SK-N-SH (cell line): ENCODE measurements around the gene SON. TPM values are rescaled to one million over a fixed set of nuclear protein-coding genes. Genes with fewer than 3 reads are reported as not detected.

Experiments used
- CTCF ChIA-PET: fragments of 300-600, 350-600 bp; formaldehyde crosslinking; extraction: SDS; loops from one replicate; lab custom pipeline; 2021; lab: Yijun Ruan, JAX
- POLR2A ChIA-PET: fragments of 350-600 bp; sonication (Branson Sonifier 250); formaldehyde crosslinking; extraction: SDS; loops from one replicate; lab custom pipeline; 2020; ENCODE audit warnings: antibody characterized with exemption, inconsistent platforms; lab: Yijun Ruan, JAX
- DNase-seq: peaks from one replicate; pipeline ENCODE4 v3.0.0; 2012
- H2AFZ ChIP-seq: fragments of 200-600 bp; sonication (generic); 2 replicates; pipeline ENCODE4 v1.8.1; 2016; ENCODE audit warnings: antibody characterized with exemption, mild to moderate bottlenecking, low read depth
- H3F3A ChIP-seq: fragments of 200-600 bp; sonication (generic); replicated peaks from 2 replicates; pipeline ENCODE3; 2016; ENCODE audit warnings: antibody characterized with exemption, mild to moderate bottlenecking; ENCODE audit not compliant: insufficient read depth
- H3K27ac ChIP-seq, 2 experiments: fragments of 200-500 bp in 1 of 2; fragments of 200-600 bp in 1 of 2; sonication (Bioruptor generic) in 1 of 2; sonication (generic), shearing (Covaris generic) in 1 of 2; 2 replicates each; pipeline versions ENCODE4 v1.5.1 to v1.6.1; 2014 to 2016; ENCODE audit warnings: low read depth in 2 of 2, inconsistent platforms in 1 of 2, low read length in 1 of 2, mild to moderate bottlenecking in 1 of 2, mixed read lengths in 1 of 2
- H3K27me3 ChIP-seq: fragments of 200-600 bp; sonication (generic), shearing (Covaris generic); 2 replicates; pipeline ENCODE4 v1.6.1; 2016; ENCODE audit warnings: mixed run types; ENCODE audit not compliant: insufficient read depth
- H3K36me3 ChIP-seq, 2 experiments: fragments of 200-500 bp in 1 of 2; fragments of 200-600 bp in 1 of 2; sonication (Bioruptor generic) in 1 of 2; sonication (generic) in 1 of 2; replicated peaks in 1 of 2; 2 replicates each; pipeline versions ENCODE3 to v1.5.1; 2014 to 2016; ENCODE audit warnings: low read length in 1 of 2, mild to moderate bottlenecking in 1 of 2; ENCODE audit not compliant: insufficient read depth in 2 of 2, control insufficient read depth in 1 of 2
- H3K4me1 ChIP-seq, 2 experiments: fragments of 200-500 bp in 1 of 2; fragments of 200-600 bp in 1 of 2; sonication (Bioruptor generic) in 1 of 2; sonication (generic), shearing (Covaris generic) in 1 of 2; 2 replicates each; pipeline versions ENCODE4 v1.5.1 to v1.6.1; 2014 to 2016; ENCODE audit warnings: low read depth in 1 of 2, low read length in 1 of 2, mixed run types in 1 of 2; ENCODE audit not compliant: insufficient read depth in 2 of 2, control insufficient read depth in 1 of 2
- H3K4me2 ChIP-seq: fragments of 200-600 bp; sonication (generic), shearing (Covaris generic); 2 replicates; pipeline ENCODE4 v1.6.1; 2017; ENCODE audit warnings: mixed run types
- H3K4me3 ChIP-seq, 2 experiments: fragments of 200-500 bp in 1 of 2; fragments of 200-600 bp in 1 of 2; sonication (Bioruptor generic) in 1 of 2; sonication (generic), shearing (Covaris generic) in 1 of 2; 2 replicates each; pipeline versions ENCODE4 v1.5.1 to v1.8.1; 2014 to 2016; ENCODE audit warnings: low read depth in 2 of 2, inconsistent platforms in 1 of 2, low read length in 1 of 2, mild to moderate bottlenecking in 1 of 2, mixed read lengths in 1 of 2, moderate library complexity in 1 of 2
- H3K79me2 ChIP-seq: fragments of 200-600 bp; sonication (generic); 2 replicates; pipeline ENCODE4 v1.8.1; 2017; ENCODE audit warnings: mild to moderate bottlenecking; ENCODE audit not compliant: insufficient read depth
- H3K9ac ChIP-seq: fragments of 200-600 bp; sonication (generic); 2 replicates; pipeline ENCODE4 v1.6.1; 2017; ENCODE audit warnings: mixed run types
- H3K9me2 ChIP-seq: fragments of 200-600 bp; sonication (generic); 2 replicates; pipeline ENCODE4 v1.6.1; 2017; ENCODE audit warnings: mixed run types
- H3K9me3 ChIP-seq: fragments of 200-600 bp; sonication (generic); 2 replicates; pipeline ENCODE4 v1.6.1; 2017; ENCODE audit warnings: mixed run types, mild to moderate bottlenecking, moderate library complexity
- H4K20me1 ChIP-seq: fragments of 200-600 bp; sonication (generic); 2 replicates; pipeline ENCODE4 v1.6.1; 2017; ENCODE audit warnings: mild to moderate bottlenecking, mixed run types; ENCODE audit not compliant: insufficient read depth
- CHD2 ChIP-seq: fragments of 150-350 bp; IDR thresholded peaks from 2 replicates; pipeline ENCODE4 v1.6.1; 2018; ENCODE audit warnings: low read length; ENCODE audit not compliant: partially characterized antibody
- CTCF ChIP-seq: fragments of 200-600 bp; sonication (generic); IDR thresholded peaks from 2 replicates; pipeline ENCODE4 v1.6.1; 2017; ENCODE audit warnings: antibody characterized with exemption, mild to moderate bottlenecking, moderate library complexity
- FOXM1 ChIP-seq: IDR thresholded peaks from 2 replicates; pipeline ENCODE4 v1.4.0; 2012; ENCODE audit warnings: low read depth, mild to moderate bottlenecking
- GATA2 ChIP-seq: sonication (generic); formaldehyde crosslinking; IDR thresholded peaks from 2 replicates; pipeline ENCODE4 v1.5.0; 2020; ENCODE audit warnings: mild to moderate bottlenecking, missing genetic modification reagents
- MEF2A ChIP-seq: IDR thresholded peaks from 2 replicates; pipeline ENCODE4 v1.4.0; 2012; ENCODE audit warnings: low read depth, borderline replicate concordance
- MXI1 ChIP-seq: IDR thresholded peaks from 2 replicates; pipeline ENCODE4 v1.6.1; 2012; ENCODE audit warnings: mild to moderate bottlenecking, low read depth, low read length, improper control_type of control experiment
- NRF1 ChIP-seq: IDR thresholded peaks from 2 replicates; pipeline ENCODE4 v1.6.1; 2012; ENCODE audit warnings: low read depth, mild to moderate bottlenecking, low read length
- POLR2AphosphoS5 ChIP-seq: IDR thresholded peaks from 2 replicates; pipeline ENCODE4 v1.6.1; 2012; ENCODE audit warnings: low read depth, low read length
- SIN3A ChIP-seq: IDR thresholded peaks from 2 replicates; pipeline ENCODE4 v1.6.1; 2012; ENCODE audit warnings: low read depth, mild to moderate bottlenecking, low read length, moderate library complexity, borderline replicate concordance
- USF2 ChIP-seq: fragments of 150-350 bp; IDR thresholded peaks from 2 replicates; pipeline ENCODE4 v1.6.1; 2017; ENCODE audit warnings: antibody characterized with exemption, low read length, low read depth, borderline replicate concordance
- YY1 ChIP-seq: IDR thresholded peaks from 2 replicates; pipeline ENCODE4 v1.4.0; 2012; ENCODE audit warnings: low read depth, mild to moderate bottlenecking
- WGBS: methylation state at CpG from one replicate; pipeline ENCODE4 v1.1.6; 2017; ENCODE audit warnings: low lambda C conversion rate; 5-methylcytosine and 5-hydroxymethylcytosine counted together
- polyA plus RNA-seq, 3 experiments: library from polyadenylated mRNA; depleted of rRNA; stranded (reverse); fragments of >200 nt; gene quantifications; 2 replicates each; pipeline ENCODE4 v1.2.3, GENCODE V29; 2012

The SON gene
- polyA plus RNA-seq, 1 of the 3 experiments (the other 2 are of a cell fraction), result 45.9 TPM

GRCh38 chr21:33541756-33542639, 840 bp upstream of the SON start, which contains the start of gene GART (continued):
- TF ChIP-seq FOXM1, result no peak
- TF ChIP-seq GATA2, result no peak
- peak; percentile 67; the same call in 1 of the 2 replicates for TF ChIP-seq SIN3A
- TF ChIP-seq MXI1, result peak; percentile 83
- TF ChIP-seq USF2, result no peak
- TF ChIP-seq CTCF, result no peak
- no peak for TF ChIP-seq YY1
- TF ChIP-seq POLR2AphosphoS5, result peak; percentile 68
- TF ChIP-seq NRF1, result no peak

GRCh38 chr21:33543505-33544129, 779 bp downstream of the SON start:
- under 1% methylated on average over 26 of the region's 26 CpGs for WGBS
- TF ChIP-seq CHD2 (peak; percentile 20), MEF2A (no peak), SIN3A (0 out of 2 replicates have a peak, but pooled peaks have one; percentile 44)
- Histone ChIP-seq H3K36me3 (peaks cover 20 to 31% of the 10 kb centered on the region in 2 experiments), H3K79me2 (peaks cover 90% of the 10 kb centered on the region), H3K27ac (peak overlapping the region; percentile 99), H3K9me3 (no peaks in the 10 kb centered on the region), H3K4me1 (peaks cover 8 to 10% of the 10 kb centered on the region in 2 experiments; a peak in 3 of 4 replicates), H2AFZ (no peak overlapping the region), H3K4me3 (peak overlapping the region; percentile 78), H3K9me2 (no peaks in the 10 kb centered on the region), H3F3A (peaks cover 41% of the 10 kb centered on the region), H3K4me2 (peak overlapping the region; percentile 76), H4K20me1 (peaks cover 53% of the 10 kb centered on the region), H3K27me3 (no peaks in the 10 kb centered on the region), H3K9ac (peak overlapping the region; percentile 97)
- POLR2A ChIA-PET, result interaction anchor here (1.1 to 2.0 kb wide), 2 partner anchors 8 to 45 kb away, joined by 5 read pairs; partner anchors contain the start of gene DONSON
- no peak for DNase-seq
- CTCF ChIA-PET, result interaction anchor here (0.7 to 1.7 kb wide), 2 partner anchors 28 to 62 kb away, joined by 3 to 6 read pairs; no protein-coding TSS in a partner anchor
